Measurements from ENCODE around the gene PDE9A. TPM values are rescaled to one million over a fixed set of nuclear protein-coding genes. Genes with fewer than 3 reads are reported as not detected.
"Not testable (repeated sequence)": the region's sequence is repeated elsewhere in the genome, so short reads cannot be mapped to it uniquely, and the experiment has no call there.

The PDE9A gene
- polyA plus RNA-seq, 5 donors = 19.2 to 25.1 (median 23.0) TPM

GRCh38 chr21:42623694-42624093 lies 29.7 kb upstream of the PDE9A start:
- DNase-seq = no peak

GRCh38 chr21:42624095-42624790 lies 29.2 kb upstream of the PDE9A start:
- DNase-seq = no peak

DNA sequence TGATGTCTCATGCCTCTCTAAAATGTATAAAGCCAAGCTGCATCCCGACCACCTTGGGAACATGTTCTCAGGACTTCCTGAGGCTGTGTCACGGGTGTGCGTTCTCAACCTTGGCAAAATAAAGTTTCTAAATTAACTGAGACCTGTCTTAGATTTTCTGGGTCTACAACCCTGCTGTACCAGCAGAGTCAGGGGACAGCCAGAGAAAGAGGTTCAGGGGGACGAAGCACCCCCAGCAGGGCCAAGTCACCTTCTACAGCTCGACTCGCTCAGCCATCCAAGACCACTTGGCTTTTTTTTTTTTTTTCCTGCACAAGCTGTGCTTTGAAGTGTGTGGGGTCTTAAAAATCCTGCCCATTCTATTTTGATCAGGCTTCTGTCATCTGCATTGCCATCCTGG lies 28.5 kb upstream of the PDE9A start:
- DNase-seq = no peak

- DNase-seq = no peak
Measured at GRCh38 chr21:42626171-42626570, 27.2 kb upstream of the PDE9A start.

GRCh38 chr21:42627527-42628289 lies 25.7 kb upstream of the PDE9A start:
- DNase-seq = no peak

DNA sequence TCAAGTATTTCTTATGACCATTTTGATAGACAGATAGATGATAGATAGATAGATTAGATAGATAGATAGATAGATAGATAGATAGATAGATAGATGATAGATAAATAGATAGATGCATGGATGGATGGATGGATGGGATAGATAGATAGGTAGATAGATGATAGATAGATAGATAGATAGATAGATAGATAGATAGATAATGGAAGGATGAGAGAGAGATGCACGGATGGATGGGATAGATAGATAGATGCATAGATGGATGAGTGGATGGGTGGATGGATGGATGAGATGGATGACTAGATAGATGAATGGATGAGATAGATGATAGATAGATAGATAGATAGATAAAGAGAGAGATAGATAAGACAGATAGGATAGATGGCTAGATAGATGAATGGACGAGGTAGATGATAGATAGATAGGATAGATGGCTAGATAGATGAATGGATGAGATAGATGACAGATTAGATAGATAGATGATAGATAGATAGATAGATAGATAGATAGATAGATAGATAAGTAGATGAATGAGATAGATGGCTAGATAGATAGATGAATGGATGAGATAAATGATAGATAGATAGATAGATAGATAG lies 24.9 kb upstream of the PDE9A start:
- not testable (repeated sequence) for DNase-seq

DNA sequence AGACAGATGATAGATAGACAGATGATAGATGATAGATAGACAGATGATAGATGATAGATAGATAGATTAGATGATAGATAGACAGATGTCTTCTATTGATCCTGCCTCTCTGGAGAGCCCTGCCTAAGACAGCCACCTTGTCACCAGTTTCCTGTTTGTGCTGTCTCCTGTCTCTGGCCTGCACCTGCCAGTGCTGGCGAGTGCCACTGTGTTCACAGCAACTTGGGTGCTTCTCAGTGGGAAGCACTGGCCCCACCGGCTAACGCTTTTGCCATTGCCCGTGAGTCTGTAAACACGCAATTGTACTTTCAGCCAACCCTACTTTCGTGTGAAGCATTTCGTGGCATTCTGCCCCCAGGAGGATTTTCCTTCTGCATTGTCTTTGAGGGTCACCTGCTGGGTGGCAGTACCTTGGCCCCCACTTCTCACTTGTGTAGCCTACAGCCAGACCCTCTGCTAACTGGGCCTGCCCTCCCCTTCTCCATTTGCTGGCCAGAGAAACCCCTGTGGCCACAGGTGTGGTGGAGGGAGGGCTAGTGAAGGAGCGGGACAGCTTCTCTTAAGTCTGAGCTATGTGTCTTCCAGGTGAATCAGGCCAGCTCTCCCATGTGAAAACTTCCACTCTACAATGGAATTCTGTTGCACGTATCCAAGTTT lies 23.4 kb upstream of the PDE9A start:
- no peak for DNase-seq

DNA sequence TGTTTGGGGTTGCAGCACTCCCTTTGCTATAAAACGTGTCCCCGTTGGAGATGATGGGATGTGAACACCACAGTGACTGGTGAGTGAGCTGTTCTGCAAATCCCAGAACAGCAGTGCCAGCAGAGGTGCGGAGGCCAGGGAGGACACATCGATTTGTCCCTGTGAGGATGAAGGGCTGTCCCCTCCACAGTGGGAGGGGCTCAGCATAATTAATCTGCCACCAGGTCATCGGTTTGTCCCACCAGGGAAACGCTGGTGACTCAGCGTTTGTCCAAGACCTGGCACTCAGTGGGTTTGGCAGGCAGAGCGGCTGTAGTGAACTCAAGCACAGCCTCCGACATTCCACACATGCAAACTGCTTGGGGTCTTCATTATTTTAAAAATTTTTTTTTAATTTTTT lies 22.8 kb upstream of the PDE9A start:
- no peak for DNase-seq

- no peak for DNase-seq
Measured at GRCh38 chr21:42631142-42631541, 22.3 kb upstream of the PDE9A start.

DNA sequence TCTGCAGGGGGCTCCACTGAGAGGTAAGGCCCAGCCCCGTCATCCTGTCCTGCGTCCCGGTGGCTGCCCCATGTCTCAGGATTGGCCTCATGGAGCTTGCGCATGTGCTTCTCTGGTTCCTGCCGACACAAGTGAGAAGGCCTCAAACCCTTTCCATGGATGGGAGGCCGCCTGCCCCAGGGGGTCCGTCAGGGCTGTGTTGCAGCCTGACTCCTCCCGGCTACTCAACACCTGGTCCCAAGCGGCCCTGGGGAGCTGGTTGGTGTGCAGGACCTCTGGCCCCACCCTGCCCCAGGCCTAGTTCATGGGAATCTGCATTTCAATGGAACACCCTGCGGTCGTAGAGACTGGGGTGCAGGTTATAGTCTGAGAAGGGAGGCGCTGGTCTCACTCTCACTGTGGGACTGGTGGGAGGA lies 21.1 kb upstream of the PDE9A start:
- no peak for DNase-seq

GRCh38 chr21:42632771-42633690 lies 20.4 kb upstream of the PDE9A start:
- no peak for DNase-seq

- DNase-seq = no peak
Measured at GRCh38 chr21:42633858-42634257, 19.6 kb upstream of the PDE9A start.

DNA sequence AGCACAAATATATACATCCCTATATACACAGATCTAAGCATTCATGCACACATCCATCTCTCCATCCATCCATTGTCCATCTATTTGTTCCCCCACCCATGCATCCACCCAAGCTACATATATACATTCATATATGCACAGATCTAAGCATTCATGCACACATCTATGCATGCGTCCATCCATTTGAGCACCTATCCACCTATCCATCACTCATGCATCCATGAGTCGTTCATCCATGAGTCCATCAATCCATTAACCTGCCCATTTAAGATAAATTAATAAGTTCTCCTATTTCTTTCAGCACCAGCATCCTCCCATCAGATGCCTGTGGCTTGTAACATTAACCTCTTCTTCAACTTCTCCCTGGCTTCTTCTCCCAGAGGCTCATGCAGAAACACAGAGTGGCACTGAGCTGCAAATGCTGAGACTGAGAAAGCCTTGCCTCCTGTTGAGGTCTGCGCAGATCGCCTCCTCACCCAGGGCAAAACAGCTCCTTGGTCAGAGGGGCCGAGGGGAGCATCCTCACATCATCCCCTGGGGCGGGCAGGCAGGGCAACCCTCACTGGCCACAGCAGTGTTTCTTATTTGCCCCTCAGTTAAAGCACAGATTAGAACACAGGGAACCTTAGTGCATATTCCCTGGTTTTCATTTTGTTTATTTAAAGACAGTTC lies 17.4 kb upstream of the PDE9A start:
- DNase-seq = no peak

- peak in 1 of 2 donors; percentile 47 for DNase-seq
Measured at GRCh38 chr21:42636520-42637266, 16.7 kb upstream of the PDE9A start.

DNA sequence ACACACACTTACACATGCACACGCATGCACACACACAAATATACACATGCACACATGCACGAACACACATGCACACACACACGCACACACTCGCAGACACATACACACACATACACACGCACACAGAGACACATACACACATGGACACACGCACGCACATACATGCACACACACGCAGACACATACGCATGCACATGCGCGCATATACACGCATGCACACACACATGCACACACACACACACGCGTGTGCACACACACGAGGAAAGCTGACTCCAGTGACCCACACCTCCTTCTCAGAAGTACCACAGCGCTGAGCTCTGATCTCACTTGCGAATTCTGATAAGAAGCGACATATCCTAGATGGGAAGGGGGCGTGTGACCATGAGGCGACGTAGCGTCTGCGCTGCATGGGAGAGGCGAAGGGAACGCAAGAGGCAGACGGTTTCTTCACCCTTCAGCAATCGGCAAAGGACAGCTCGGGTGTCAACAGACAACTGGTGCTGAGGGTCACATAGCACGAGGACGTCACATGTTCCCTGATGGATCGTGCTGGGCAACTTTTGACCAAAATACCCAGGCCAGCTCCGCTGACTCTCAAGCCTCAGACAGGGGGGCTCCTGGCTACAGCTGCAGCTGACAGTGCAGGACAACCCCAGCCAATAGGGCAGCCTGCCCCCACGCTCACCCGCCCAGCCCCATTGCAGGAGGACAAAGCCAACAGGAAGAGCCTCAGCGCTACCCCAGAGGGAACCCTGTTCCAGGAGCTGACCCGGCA lies 16.0 kb upstream of the PDE9A start:
- no peak for DNase-seq

GRCh38 chr21:42638266-42638863 lies 15.1 kb upstream of the PDE9A start:
- no peak for DNase-seq

GRCh38 chr21:42639646-42640152 lies 13.7 kb upstream of the PDE9A start:
- DNase-seq = no peak

GRCh38 chr21:42640486-42640885 lies 12.9 kb upstream of the PDE9A start:
- DNase-seq = no peak
